Upper lobe of left lung (tissue), 4 donors: ENCODE results near the gene ARF5.

ENCODE experiments used
- EP300 ChIP-seq, 4 donors: sonication (generic); formaldehyde crosslinking; IDR thresholded peaks; one replicate each; pipeline ENCODE4 v1.5.1; 2017; ENCODE audit warnings: antibody characterized with exemption in 4 of 4, control low read depth in 2 of 4
- POLR2A ChIP-seq, 4 donors: fragments of 450-650 bp; IDR thresholded peaks; one replicate each; pipeline ENCODE4 v1.5.1; 2016 to 2017; ENCODE audit warnings: antibody characterized with exemption in 4 of 4, mild to moderate bottlenecking in 2 of 4
- POLR2AphosphoS5 ChIP-seq, 2 donors: sonication (generic); formaldehyde crosslinking; IDR thresholded peaks; one replicate each; pipeline ENCODE4 v1.5.1; 2017; ENCODE audit warnings: antibody characterized with exemption in 2 of 2
- TF ChIP-seq, protein P1 (sequence below), 6 experiments: fragments of 450-650 bp in 4 of 6; fragments of 200-600 bp in 2 of 6; sonication (generic) in 2 of 6; IDR thresholded peaks; one replicate each; pipeline ENCODE4 v1.5.1; 2016 to 2019; ENCODE audit warnings: antibody characterized with exemption in 6 of 6

DNA sequence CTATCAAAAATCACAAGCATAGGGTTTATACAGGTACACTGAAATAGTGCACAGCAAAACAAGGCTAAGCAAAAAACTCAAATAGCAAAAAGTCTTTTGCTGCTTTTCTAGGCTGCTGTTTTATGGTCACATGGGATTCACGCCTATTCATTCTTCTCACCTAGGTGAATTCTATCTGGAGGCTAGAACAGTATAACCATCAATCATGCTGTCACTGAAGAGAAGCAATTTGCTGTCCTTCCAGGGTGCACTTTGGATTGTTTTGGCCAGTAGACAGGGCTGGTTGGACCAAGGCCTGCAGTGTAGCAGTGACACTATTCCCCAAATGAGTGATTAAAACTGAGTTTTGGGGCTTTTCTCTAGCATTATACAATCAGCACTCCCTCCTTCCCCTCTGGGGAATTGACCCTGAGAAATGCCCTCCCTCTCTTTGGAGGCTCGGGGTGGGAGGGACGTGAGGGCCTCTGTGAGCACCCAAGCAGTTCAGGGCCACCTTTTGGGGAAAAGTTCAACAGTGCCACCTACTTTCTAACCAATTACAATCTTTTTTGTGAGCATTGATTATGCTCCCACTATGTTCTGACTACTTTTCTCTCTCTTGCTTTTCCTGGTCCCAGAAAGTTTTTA lies 47.6 kb downstream of the ARF5 start:
- TF ChIP-seq, protein P1, sequence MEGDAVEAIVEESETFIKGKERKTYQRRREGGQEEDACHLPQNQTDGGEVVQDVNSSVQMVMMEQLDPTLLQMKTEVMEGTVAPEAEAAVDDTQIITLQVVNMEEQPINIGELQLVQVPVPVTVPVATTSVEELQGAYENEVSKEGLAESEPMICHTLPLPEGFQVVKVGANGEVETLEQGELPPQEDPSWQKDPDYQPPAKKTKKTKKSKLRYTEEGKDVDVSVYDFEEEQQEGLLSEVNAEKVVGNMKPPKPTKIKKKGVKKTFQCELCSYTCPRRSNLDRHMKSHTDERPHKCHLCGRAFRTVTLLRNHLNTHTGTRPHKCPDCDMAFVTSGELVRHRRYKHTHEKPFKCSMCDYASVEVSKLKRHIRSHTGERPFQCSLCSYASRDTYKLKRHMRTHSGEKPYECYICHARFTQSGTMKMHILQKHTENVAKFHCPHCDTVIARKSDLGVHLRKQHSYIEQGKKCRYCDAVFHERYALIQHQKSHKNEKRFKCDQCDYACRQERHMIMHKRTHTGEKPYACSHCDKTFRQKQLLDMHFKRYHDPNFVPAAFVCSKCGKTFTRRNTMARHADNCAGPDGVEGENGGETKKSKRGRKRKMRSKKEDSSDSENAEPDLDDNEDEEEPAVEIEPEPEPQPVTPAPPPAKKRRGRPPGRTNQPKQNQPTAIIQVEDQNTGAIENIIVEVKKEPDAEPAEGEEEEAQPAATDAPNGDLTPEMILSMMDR (IDR thresholded peaks at IDR 0.05) = no peak
- TF ChIP-seq EP300 (IDR thresholded peaks at IDR 0.05) = no peak
- no peak for TF ChIP-seq POLR2A (IDR thresholded peaks at IDR 0.05)
- TF ChIP-seq POLR2AphosphoS5 (IDR thresholded peaks at IDR 0.05) = no peak
